GM21367 (cell line): ENCODE measurements around the gene KYNU.
"Not testable (repeated sequence)": the region's sequence is repeated elsewhere in the genome, so short reads cannot be mapped to it uniquely, and the experiment has no call there.

ENCODE experiments used
- ATAC-seq: cut with Tn5 transposase; IDR thresholded peaks from one replicate; pipeline ENCODE4 v1.9.1; 2021; ENCODE audit not compliant: unreplicated experiment

KYNU gene

GRCh38 chr2:143084462-143084861, 207.0 kb downstream of the KYNU start:
- no peak for ATAC-seq

- peak; percentile 48 for ATAC-seq
These were observed 207.8 kb downstream of the KYNU start for GRCh38 chr2:143085125-143085784.

GRCh38 chr2:143087033-143087432, 209.6 kb downstream of the KYNU start:
- ATAC-seq, result no peak

GRCh38 chr2:143088388-143088787, 210.9 kb downstream of the KYNU start:
- ATAC-seq, result no peak

GRCh38 chr2:143089520-143089919, 212.1 kb downstream of the KYNU start:
- ATAC-seq, result not testable (repeated sequence)
